Tracheal epithelial cell (primary cell): ENCODE results near the gene LGR4. TPM values are rescaled to one million over a fixed set of nuclear protein-coding genes. Genes with fewer than 3 reads are reported as not detected.

Source experiments
- total RNA-seq: library from RNA; depleted of rRNA; stranded (reverse); fragments of >200 nt; gene quantifications from 2 replicates; pipeline ENCODE4 v1.2.1, GENCODE V29; 2014

LGR4 gene, protein sequence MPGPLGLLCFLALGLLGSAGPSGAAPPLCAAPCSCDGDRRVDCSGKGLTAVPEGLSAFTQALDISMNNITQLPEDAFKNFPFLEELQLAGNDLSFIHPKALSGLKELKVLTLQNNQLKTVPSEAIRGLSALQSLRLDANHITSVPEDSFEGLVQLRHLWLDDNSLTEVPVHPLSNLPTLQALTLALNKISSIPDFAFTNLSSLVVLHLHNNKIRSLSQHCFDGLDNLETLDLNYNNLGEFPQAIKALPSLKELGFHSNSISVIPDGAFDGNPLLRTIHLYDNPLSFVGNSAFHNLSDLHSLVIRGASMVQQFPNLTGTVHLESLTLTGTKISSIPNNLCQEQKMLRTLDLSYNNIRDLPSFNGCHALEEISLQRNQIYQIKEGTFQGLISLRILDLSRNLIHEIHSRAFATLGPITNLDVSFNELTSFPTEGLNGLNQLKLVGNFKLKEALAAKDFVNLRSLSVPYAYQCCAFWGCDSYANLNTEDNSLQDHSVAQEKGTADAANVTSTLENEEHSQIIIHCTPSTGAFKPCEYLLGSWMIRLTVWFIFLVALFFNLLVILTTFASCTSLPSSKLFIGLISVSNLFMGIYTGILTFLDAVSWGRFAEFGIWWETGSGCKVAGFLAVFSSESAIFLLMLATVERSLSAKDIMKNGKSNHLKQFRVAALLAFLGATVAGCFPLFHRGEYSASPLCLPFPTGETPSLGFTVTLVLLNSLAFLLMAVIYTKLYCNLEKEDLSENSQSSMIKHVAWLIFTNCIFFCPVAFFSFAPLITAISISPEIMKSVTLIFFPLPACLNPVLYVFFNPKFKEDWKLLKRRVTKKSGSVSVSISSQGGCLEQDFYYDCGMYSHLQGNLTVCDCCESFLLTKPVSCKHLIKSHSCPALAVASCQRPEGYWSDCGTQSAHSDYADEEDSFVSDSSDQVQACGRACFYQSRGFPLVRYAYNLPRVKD
- 24.8 and 37.9 TPM in 2 replicates for total RNA-seq

DNA sequence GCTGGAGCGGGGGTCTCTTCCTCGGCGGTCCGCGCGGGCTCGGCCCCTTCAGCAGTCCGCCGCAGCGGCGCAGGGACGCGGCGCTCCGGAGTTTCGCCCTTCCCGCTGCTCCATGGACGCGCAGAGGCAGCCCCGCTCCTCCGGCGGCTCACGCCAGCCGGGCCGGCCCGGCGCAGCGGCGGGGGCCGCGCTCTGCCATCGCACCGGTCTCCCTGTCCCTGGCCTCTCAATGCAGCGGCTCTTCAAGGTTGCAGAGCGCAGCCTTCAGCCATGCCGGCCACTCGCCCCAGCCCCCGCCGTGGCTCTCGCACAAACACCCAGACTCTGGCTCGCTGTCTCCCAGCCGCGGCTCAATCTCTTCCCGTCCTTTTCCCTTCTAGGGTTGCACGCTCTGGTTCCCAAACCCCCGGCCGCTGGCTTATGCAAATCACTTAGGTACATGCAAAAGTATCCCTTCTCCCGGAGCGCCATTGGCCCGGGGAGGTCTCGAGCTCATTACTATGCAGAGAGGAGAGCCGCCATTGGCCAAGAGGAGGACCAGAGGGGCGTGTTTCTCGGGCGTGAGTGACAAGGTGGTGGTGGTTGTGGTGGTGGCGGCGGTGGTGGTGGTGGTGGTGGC, at the start of gene LGR4:
Gene LGR4, minus strand, starts transcription at position 393 of the 619 bp plus-strand sequence. CDS start 488 bp downstream, outside the sequence.

DNA sequence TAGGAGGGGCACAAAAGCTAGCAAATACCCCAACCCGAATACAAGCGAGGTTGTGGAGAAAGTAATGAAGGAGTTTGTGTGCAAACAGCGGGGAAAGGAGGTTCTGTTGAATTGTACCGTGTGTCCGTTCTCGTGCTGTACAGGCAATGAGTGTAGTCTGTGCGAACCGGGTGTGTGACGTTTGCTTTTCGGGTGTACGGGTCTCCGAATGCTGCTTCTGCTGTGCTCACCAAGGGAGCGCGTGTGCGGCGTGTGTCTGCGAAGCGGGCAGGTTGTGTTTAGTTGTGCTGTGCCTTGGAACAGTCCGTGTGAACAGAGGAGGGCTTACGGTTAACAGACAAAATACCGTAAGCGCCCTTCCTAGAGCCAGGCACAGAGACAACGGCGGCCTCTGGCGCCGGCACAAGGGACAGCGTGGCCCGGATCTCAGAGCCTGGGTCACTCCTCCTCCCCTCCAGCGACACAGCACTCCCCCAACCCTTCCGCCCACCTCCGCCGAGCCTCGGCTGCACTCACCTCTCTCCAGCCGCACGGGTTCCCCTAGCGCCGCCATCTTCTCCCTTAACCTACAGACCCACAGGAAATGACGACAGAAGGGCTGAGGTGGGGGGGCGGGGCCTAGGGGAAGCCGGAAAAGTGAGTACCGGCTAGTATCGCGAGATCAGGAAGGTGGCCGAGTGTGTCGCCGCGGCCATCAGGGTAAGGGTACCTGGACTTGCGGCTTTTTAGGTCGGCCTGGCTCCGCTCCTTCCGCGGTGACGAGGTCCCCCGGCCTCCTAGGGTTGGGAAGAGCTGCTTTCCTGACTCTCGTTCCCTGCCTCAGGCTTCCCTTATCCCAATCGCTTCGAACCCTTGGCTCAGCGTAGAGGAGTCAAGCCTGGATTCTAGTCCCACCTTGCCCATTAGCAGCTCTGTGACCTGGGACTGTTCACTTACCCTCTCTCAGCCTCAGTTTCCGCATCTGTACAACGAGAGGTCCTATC, 33.9 kb upstream of the LGR4 start, which contains the start of gene LIN7C:
Gene LIN7C, minus strand, starts transcription at position 570 of the 983 bp plus-strand sequence. Its CDS starts 17 bp downstream, at position 553.

DNA sequence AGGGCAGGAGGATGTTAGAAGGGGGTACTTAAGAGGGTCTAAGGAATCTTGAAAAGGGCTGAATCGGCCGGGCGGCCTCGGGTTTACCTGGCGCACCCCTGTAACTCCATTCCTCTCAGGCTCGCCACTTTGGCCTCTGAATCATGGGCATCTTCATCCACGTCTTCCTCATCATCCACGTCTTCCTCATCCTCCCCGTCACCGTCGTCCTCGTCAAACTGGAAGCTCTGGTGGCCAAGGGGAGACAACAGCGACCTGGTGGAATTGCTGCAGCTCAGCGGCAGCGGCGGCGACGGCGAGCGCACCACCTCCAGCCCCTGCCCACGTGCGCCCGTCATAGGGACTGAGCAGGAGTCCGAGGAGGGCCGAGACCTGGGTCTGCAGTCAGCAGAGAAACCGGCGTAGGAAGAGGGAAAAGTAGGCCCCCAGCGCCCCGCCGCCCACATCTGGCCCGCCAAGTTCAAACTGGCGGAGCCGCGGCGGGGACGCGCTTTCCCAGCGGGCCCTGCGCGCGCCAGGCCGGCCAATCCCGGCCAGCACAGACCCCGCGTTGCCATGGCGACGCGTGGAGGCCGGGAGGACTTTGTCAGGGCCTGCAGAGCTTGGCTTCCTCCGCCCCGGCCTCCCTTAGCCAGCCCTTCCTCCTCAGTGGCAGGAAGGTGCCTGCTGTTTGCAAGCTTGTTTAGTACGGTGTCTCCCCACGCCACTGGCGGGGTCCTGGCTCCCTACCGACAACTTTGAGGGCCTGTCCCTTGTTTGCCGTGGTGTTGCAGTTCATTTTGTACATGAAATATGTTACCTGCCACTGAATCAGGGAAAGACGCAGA, 109.6 kb downstream of the LGR4 start, which contains the start of gene CCDC34:
Gene CCDC34, minus strand, starts transcription at position 467 of the 827 bp plus-strand sequence. Its CDS starts 21 bp downstream, at position 446.

Other genes with a start within 250 kb of the LGR4 start
- gene CCDC34, start 109.6 kb downstream of the LGR4 start, total RNA-seq: 1.4 and 2.8 TPM in 2 replicates
- gene LIN7C, start 34.0 kb upstream of the LGR4 start, total RNA-seq: 56.6 and 103 TPM in 2 replicates
- gene BDNF, start 227.7 kb upstream of the LGR4 start, total RNA-seq: 1.4 and 2.1 TPM in 2 replicates